WI38 (cell line): ENCODE data around the gene SLC25A21.

ENCODE experiments used
- H3K4me3 ChIP-seq: 2 replicates; pipeline ENCODE4 v1.5.1; 2011; ENCODE audit warnings: low read depth, mild to moderate bottlenecking, control low read depth, low read length
- TF ChIP-seq, protein P1 (sequence below): IDR thresholded peaks from 2 replicates; pipeline ENCODE4 v1.5.1; 2012; ENCODE audit warnings: low read depth, mild to moderate bottlenecking, control low read depth, low read length

SLC25A21 gene

GRCh38 chr14:36768638-36769337 lies 403.6 kb downstream of the SLC25A21 start:
- TF ChIP-seq, protein P1, sequence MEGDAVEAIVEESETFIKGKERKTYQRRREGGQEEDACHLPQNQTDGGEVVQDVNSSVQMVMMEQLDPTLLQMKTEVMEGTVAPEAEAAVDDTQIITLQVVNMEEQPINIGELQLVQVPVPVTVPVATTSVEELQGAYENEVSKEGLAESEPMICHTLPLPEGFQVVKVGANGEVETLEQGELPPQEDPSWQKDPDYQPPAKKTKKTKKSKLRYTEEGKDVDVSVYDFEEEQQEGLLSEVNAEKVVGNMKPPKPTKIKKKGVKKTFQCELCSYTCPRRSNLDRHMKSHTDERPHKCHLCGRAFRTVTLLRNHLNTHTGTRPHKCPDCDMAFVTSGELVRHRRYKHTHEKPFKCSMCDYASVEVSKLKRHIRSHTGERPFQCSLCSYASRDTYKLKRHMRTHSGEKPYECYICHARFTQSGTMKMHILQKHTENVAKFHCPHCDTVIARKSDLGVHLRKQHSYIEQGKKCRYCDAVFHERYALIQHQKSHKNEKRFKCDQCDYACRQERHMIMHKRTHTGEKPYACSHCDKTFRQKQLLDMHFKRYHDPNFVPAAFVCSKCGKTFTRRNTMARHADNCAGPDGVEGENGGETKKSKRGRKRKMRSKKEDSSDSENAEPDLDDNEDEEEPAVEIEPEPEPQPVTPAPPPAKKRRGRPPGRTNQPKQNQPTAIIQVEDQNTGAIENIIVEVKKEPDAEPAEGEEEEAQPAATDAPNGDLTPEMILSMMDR = no peak
- H3K4me3 ChIP-seq = no peak overlapping the region

- TF ChIP-seq, protein P1 = no peak
- no peak overlapping the region for H3K4me3 ChIP-seq
Measured at GRCh38 chr14:36767603-36768281, 404.7 kb downstream of the SLC25A21 start.

GRCh38 chr14:36766974-36767373 lies 405.4 kb downstream of the SLC25A21 start:
- no peak overlapping the region for H3K4me3 ChIP-seq

GRCh38 chr14:36757734-36758601 lies 414.4 kb downstream of the SLC25A21 start:
- TF ChIP-seq, protein P1 = no peak
- no peak overlapping the region for H3K4me3 ChIP-seq

More at GRCh38 chr14:36766974-36767373, 405.4 kb downstream of the SLC25A21 start:
- TF ChIP-seq, protein P1 = no peak

DNA sequence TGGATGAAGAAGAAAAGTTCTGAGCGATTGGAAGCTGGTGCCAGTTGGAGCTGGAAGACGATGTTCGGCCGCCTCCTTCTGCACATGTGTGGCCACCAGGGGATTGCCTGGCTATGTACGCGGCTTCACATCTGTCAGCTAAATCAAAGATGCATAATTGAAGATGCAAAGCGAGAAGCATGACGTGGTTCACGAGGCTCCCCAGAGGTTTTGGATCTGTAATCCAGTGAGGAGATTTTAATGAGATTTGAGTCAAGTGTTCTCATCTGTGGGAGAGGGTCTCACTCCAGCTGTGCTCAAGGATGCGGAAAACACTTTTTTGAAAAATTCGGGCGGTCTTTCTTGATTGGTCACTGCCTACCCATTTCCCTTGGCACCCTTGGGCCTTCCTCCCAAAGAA lies 416.2 kb downstream of the SLC25A21 start:
- no peak overlapping the region for H3K4me3 ChIP-seq
- TF ChIP-seq, protein P1 = no peak

DNA sequence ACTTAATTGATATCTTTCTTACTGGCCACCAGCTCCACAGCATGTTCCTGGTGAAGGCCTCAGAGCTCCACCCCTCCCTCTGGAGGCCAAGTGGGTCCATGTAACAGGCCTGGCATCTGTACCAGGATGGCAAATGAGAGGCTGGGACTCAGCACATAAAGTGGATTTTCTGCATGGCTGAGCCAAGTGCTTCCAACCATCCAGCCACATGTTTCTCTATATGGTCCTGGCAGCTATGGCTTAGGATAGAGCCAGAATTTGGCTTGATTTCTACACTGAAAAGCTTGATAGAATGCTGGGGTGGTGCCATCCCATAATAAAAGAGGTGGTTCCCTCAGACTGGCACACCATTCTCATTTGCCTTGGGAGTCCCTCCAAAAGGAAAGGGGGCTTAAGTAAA lies 416.6 kb downstream of the SLC25A21 start:
- TF ChIP-seq, protein P1 = no peak
- H3K4me3 ChIP-seq = no peak overlapping the region
